Mesendoderm (in vitro differentiated cells): Measurements from ENCODE around the gene NPSR1.
"Not testable (repeated sequence)": the region's sequence is repeated elsewhere in the genome, so short reads cannot be mapped to it uniquely, and the experiment has no call there.

Experiments
- DNase-seq: peaks from one replicate; pipeline ENCODE4 v3.0.0; 2013
- H2AK5ac ChIP-seq: 2 replicates; pipeline ENCODE4 v1.6.1; 2013; ENCODE audit warnings: low read length, inconsistent platforms
- H2BK120ac ChIP-seq: 2 replicates; pipeline ENCODE4 v1.6.1; 2013; ENCODE audit warnings: low read depth, mild to moderate bottlenecking, low read length, moderate library complexity, mixed read lengths
- H2BK15ac ChIP-seq: replicated peaks from 2 replicates; pipeline ENCODE4 v1.6.1; 2013; ENCODE audit warnings: low read depth, mild to moderate bottlenecking, moderate library complexity
- H2BK5ac ChIP-seq: 2 replicates; pipeline ENCODE4 v1.6.1; 2013; ENCODE audit warnings: low read length, inconsistent platforms
- H3K18ac ChIP-seq: 2 replicates; pipeline ENCODE4 v1.6.1; 2013; ENCODE audit warnings: mild to moderate bottlenecking, low read length, mixed read lengths
- H3K23ac ChIP-seq: one replicate; pipeline ENCODE4 v1.6.1; 2013; ENCODE audit warnings: low read length
- H3K27ac ChIP-seq: 2 replicates; pipeline ENCODE4 v1.5.1; 2013; ENCODE audit warnings: low read depth, mild to moderate bottlenecking, inconsistent platforms, low read length, moderate library complexity
- H3K27me3 ChIP-seq: 2 replicates; pipeline ENCODE4 v1.6.1; 2013; ENCODE audit warnings: low read length, control low read depth, mild to moderate bottlenecking, inconsistent platforms; ENCODE audit not compliant: insufficient read depth, poor library complexity
- H3K36me3 ChIP-seq: 2 replicates; pipeline ENCODE4 v1.6.1; 2013; ENCODE audit warnings: low read length, inconsistent platforms; ENCODE audit not compliant: control insufficient read depth, insufficient read depth
- H3K4ac ChIP-seq: one replicate; pipeline ENCODE4 v1.6.1; 2013; ENCODE audit warnings: low read depth, mild to moderate bottlenecking, low read length, moderate library complexity
- H3K4me1 ChIP-seq: 2 replicates; pipeline ENCODE4 v1.6.1; 2013; ENCODE audit warnings: low read depth, low read length, inconsistent platforms; ENCODE audit not compliant: control insufficient read depth
- H3K4me2 ChIP-seq: 2 replicates; pipeline ENCODE4 v1.6.1; 2013; ENCODE audit warnings: low read length
- H3K4me3 ChIP-seq: 2 replicates; pipeline ENCODE4 v1.5.1; 2013; ENCODE audit warnings: mild to moderate bottlenecking, low read length
- H3K56ac ChIP-seq: one replicate; pipeline ENCODE4 v1.6.1; 2013; ENCODE audit warnings: low read length
- H3K79me1 ChIP-seq: 2 replicates; pipeline ENCODE4 v1.6.1; 2013; ENCODE audit warnings: low read length, inconsistent platforms
- H3K79me2 ChIP-seq: 2 replicates; pipeline ENCODE4 v1.6.1; 2013; ENCODE audit warnings: mild to moderate bottlenecking, low read length; ENCODE audit not compliant: control insufficient read depth, insufficient read depth
- H3K9ac ChIP-seq: 2 replicates; pipeline ENCODE4 v1.6.1; 2013; ENCODE audit warnings: low read length, inconsistent platforms
- H4K5ac ChIP-seq: one replicate; pipeline ENCODE4 v1.6.1; 2013; ENCODE audit warnings: low read length
- H4K8ac ChIP-seq: one replicate; pipeline ENCODE4 v1.6.1; 2013; ENCODE audit warnings: low read depth, mild to moderate bottlenecking, control low read depth, low read length, moderate library complexity
- WGBS: extraction: QIAGEN DNeasy Blood & Tissue Kit; methylation state at CpG from one replicate; pipeline ENCODE4 v1.1.7; 2013; ENCODE audit warnings: low lambda C conversion rate, missing lambda C conversion rate; ENCODE audit not compliant: insufficient coverage; ENCODE audit errors: extremely low coverage; 5-methylcytosine and 5-hydroxymethylcytosine counted together

Gene NPSR1

GRCh38 chr7:34780546-34780945 is 122.5 kb downstream of the NPSR1 start:
- no peak overlapping the region for H4K5ac ChIP-seq
- no peak overlapping the region for H2BK5ac ChIP-seq
- H2BK120ac ChIP-seq = no peak overlapping the region

GRCh38 chr7:34787586-34787985 is 129.6 kb downstream of the NPSR1 start:
- WGBS = no CpG with 5 or more reads among the region's 1 CpG
- Histone ChIP-seq H3K56ac (no peak overlapping the region), H3K4me3 (no peak overlapping the region), H4K5ac (no peak overlapping the region), H3K23ac (no peak overlapping the region), H3K4me1 (no peaks in the 10 kb centered on the region), H3K79me1 (no peaks in the 10 kb centered on the region), H3K4me2 (no peak overlapping the region), H3K27ac (no peak overlapping the region), H3K4ac (no peak overlapping the region), H2BK120ac (no peak overlapping the region), H2AK5ac (no peak overlapping the region), H4K8ac (no peak overlapping the region), H2BK15ac (no peak overlapping the region), H3K79me2 (no peaks in the 10 kb centered on the region), H3K27me3 (no peaks in the 10 kb centered on the region), H3K36me3 (no peaks in the 10 kb centered on the region), H2BK5ac (no peak overlapping the region), H3K9ac (no peak overlapping the region), H3K18ac (no peak overlapping the region)
- DNase-seq = no peak

More at GRCh38 chr7:34780546-34780945, 122.5 kb downstream of the NPSR1 start:
- no peak for DNase-seq
- H3K4me2 ChIP-seq = no peak overlapping the region
- H3K27ac ChIP-seq = no peak overlapping the region
- H3K18ac ChIP-seq = no peak overlapping the region
- no peaks in the 10 kb centered on the region for H3K27me3 ChIP-seq
- H3K4ac ChIP-seq = no peak overlapping the region
- H3K4me3 ChIP-seq = no peak overlapping the region
- H3K56ac ChIP-seq = no peak overlapping the region
- H3K9ac ChIP-seq = no peak overlapping the region
- H3K79me1 ChIP-seq = no peaks in the 10 kb centered on the region
- no peaks in the 10 kb centered on the region for H3K4me1 ChIP-seq
- no peaks in the 10 kb centered on the region for H3K79me2 ChIP-seq
- H3K36me3 ChIP-seq = no peaks in the 10 kb centered on the region
- no peak overlapping the region for H4K8ac ChIP-seq
- WGBS = no CpG with 5 or more reads among the region's 3 CpGs
- H2AK5ac ChIP-seq = no peak overlapping the region
- H3K23ac ChIP-seq = no peak overlapping the region
- no peak overlapping the region for H2BK15ac ChIP-seq

GRCh38 chr7:34806831-34807230 is 148.8 kb downstream of the NPSR1 start:
- no peak overlapping the region for H4K5ac ChIP-seq
- no peak overlapping the region for H3K27ac ChIP-seq
- no peaks in the 10 kb centered on the region for H3K79me2 ChIP-seq
- H3K56ac ChIP-seq = no peak overlapping the region
- no peak overlapping the region for H2BK5ac ChIP-seq
- H3K18ac ChIP-seq = no peak overlapping the region
- H2BK120ac ChIP-seq = no peak overlapping the region
- no peak overlapping the region for H3K4me3 ChIP-seq
- no peak overlapping the region for H4K8ac ChIP-seq
- H3K4ac ChIP-seq = no peak overlapping the region
- H3K9ac ChIP-seq = no peak overlapping the region
- H3K36me3 ChIP-seq = no peaks in the 10 kb centered on the region
- no peak overlapping the region for H3K23ac ChIP-seq
- no peaks in the 10 kb centered on the region for H3K27me3 ChIP-seq
- H3K4me1 ChIP-seq = no peaks in the 10 kb centered on the region
- H2BK15ac ChIP-seq = no peak overlapping the region
- H2AK5ac ChIP-seq = no peak overlapping the region
- DNase-seq = no peak
- WGBS = no CpG with 5 or more reads among the region's 2 CpGs
- H3K4me2 ChIP-seq = no peak overlapping the region
- no peaks in the 10 kb centered on the region for H3K79me1 ChIP-seq

GRCh38 chr7:34807548-34808340 is 149.7 kb downstream of the NPSR1 start:
- Histone ChIP-seq H2BK120ac (no peak overlapping the region), H3K4me1 (no peaks in the 10 kb centered on the region), H3K4me3 (no peak overlapping the region), H3K18ac (no peak overlapping the region), H3K4me2 (no peak overlapping the region), H3K9ac (no peak overlapping the region), H4K5ac (no peak overlapping the region), H3K79me1 (no peaks in the 10 kb centered on the region), H3K79me2 (no peaks in the 10 kb centered on the region), H3K36me3 (no peaks in the 10 kb centered on the region), H3K27ac (no peak overlapping the region), H4K8ac (peak overlapping the region; percentile 93), H3K27me3 (no peaks in the 10 kb centered on the region), H2BK5ac (no peak overlapping the region), H2AK5ac (no peak overlapping the region), H3K23ac (no peak overlapping the region), H2BK15ac (no peak overlapping the region), H3K56ac (no peak overlapping the region), H3K4ac (no peak overlapping the region)
- WGBS = no CpG with 5 or more reads among the region's 7 CpGs
- no peak for DNase-seq

- not testable (repeated sequence) for H3K27ac ChIP-seq, H3K79me1 ChIP-seq, H2BK15ac ChIP-seq, H3K4ac ChIP-seq, H4K5ac ChIP-seq, H3K4me1 ChIP-seq, DNase-seq, H4K8ac ChIP-seq, H3K4me2 ChIP-seq, H3K4me3 ChIP-seq, H3K18ac ChIP-seq, H3K9ac ChIP-seq, H2AK5ac ChIP-seq, H2BK5ac ChIP-seq, H3K23ac ChIP-seq, H3K36me3 ChIP-seq, H2BK120ac ChIP-seq, H3K56ac ChIP-seq, H3K27me3 ChIP-seq, H3K79me2 ChIP-seq
- WGBS = no CpG with 5 or more reads among the region's 7 CpGs
These were observed 156.3 kb downstream of the NPSR1 start for GRCh38 chr7:34814203-34814842.
